Activated CD8-positive, alpha-beta memory T cell treated with anti-CD3 and anti-CD28 coated beads for 48 hours (primary cell): ENCODE data around the gene OGDH.
A peak's percentile ranks its signal among the peaks of the same experiment; 100 is the strongest.

ENCODE experiments used
- DNase-seq, 3 experiments: peaks; one replicate each; pipeline ENCODE4 v3.0.0-alpha.2; 2020; ENCODE audit warnings: low read depth in 2 of 3, low spot score in 2 of 3

Gene OGDH

GRCh38 chr7:44637788-44638594 lies 31.6 kb downstream of the OGDH start:
- DNase-seq, result no peak

GRCh38 chr7:44638611-44639557 lies 32.5 kb downstream of the OGDH start:
- peak; percentile 52 to 63 (median 58) for DNase-seq

GRCh38 chr7:44639671-44640321 lies 33.4 kb downstream of the OGDH start:
- DNase-seq, result no peak

GRCh38 chr7:44643206-44643605 lies 36.8 kb downstream of the OGDH start:
- DNase-seq, result no peak

- DNase-seq, result no peak
Measured at GRCh38 chr7:44645254-44645653, 38.8 kb downstream of the OGDH start.

- DNase-seq, result no peak
Measured at GRCh38 chr7:44645696-44646095, 39.3 kb downstream of the OGDH start.

- DNase-seq, result no peak
Measured at GRCh38 chr7:44646176-44646920, 39.9 kb downstream of the OGDH start.

GRCh38 chr7:44646921-44647636 lies 40.7 kb downstream of the OGDH start:
- no peak for DNase-seq

- DNase-seq, result no peak
Measured at GRCh38 chr7:44647981-44648714, 41.7 kb downstream of the OGDH start.

- no peak for DNase-seq
Measured at GRCh38 chr7:44650242-44650641, 43.8 kb downstream of the OGDH start.

- DNase-seq, result no peak
Measured at GRCh38 chr7:44650772-44651171, 44.3 kb downstream of the OGDH start.

GRCh38 chr7:44652535-44652934 lies 46.1 kb downstream of the OGDH start:
- no peak for DNase-seq

- DNase-seq, result no peak
Measured at GRCh38 chr7:44654255-44654796, 47.9 kb downstream of the OGDH start.

GRCh38 chr7:44655341-44655740 lies 48.9 kb downstream of the OGDH start:
- DNase-seq, result no peak

- no peak for DNase-seq
Measured at GRCh38 chr7:44658979-44659378, 52.6 kb downstream of the OGDH start.

GRCh38 chr7:44661233-44661632 lies 54.8 kb downstream of the OGDH start:
- no peak for DNase-seq

GRCh38 chr7:44664780-44665461 lies 58.5 kb downstream of the OGDH start:
- no peak for DNase-seq

GRCh38 chr7:44665531-44666213 lies 59.2 kb downstream of the OGDH start:
- no peak for DNase-seq
